ENCODE data around the gene HSPA4.
"Not testable (repeated sequence)": the region's sequence is repeated elsewhere in the genome, so short reads cannot be mapped to it uniquely, and the experiment has no call there.

The HSPA4 gene

GRCh38 chr5:133117912-133118445, 66.2 kb downstream of the HSPA4 start:
- Histone ChIP-seq H3K4me3 (no peak overlapping the region), H3K27ac (peak overlapping the region in 2 of 21 experiments; percentile 28 to 61)

- Histone ChIP-seq H3K27ac (peak overlapping the region in 6 of 21 experiments; percentile 2 to 61 (median 24)), H3K4me3 (no peak overlapping the region)
Measured at GRCh38 chr5:133118741-133119140, 66.9 kb downstream of the HSPA4 start.

GRCh38 chr5:133119233-133119711, 67.5 kb downstream of the HSPA4 start:
- Histone ChIP-seq H3K4me3 (no peak overlapping the region), H3K27ac (peak overlapping the region in 5 of 21 experiments; percentile 5 to 61 (median 34))

GRCh38 chr5:133120156-133120750, 68.4 kb downstream of the HSPA4 start:
- H3K27ac ChIP-seq: peak overlapping the region in 2 of 21 experiments; percentile 10 to 34

GRCh38 chr5:133121080-133121479, 69.3 kb downstream of the HSPA4 start:
- Histone ChIP-seq H3K4me3 (no peak overlapping the region), H3K27ac (no peak overlapping the region)

More at GRCh38 chr5:133120156-133120750, 68.4 kb downstream of the HSPA4 start:
- no peak overlapping the region for H3K4me3 ChIP-seq

- Histone ChIP-seq H3K27ac (peak overlapping the region in 1 of 21 experiments; percentile 21), H3K4me3 (no peak overlapping the region)
Measured at GRCh38 chr5:133121611-133122150, 69.9 kb downstream of the HSPA4 start.

GRCh38 chr5:133122711-133123110, 70.9 kb downstream of the HSPA4 start:
- H3K4me3 ChIP-seq: no peak overlapping the region
- no peak overlapping the region for H3K27ac ChIP-seq

- Histone ChIP-seq H3K27ac (no peak overlapping the region), H3K4me3 (no peak overlapping the region)
Measured at GRCh38 chr5:133123297-133123696, 71.5 kb downstream of the HSPA4 start.

- H3K27ac ChIP-seq: peak overlapping the region in 7 of 21 experiments; percentile 16 to 57 (median 31)
- H3K4me3 ChIP-seq: no peak overlapping the region
Measured at GRCh38 chr5:133124891-133125290, 73.1 kb downstream of the HSPA4 start.

- H3K27ac ChIP-seq: no peak overlapping the region
- H3K4me3 ChIP-seq: no peak overlapping the region
Measured at GRCh38 chr5:133128066-133128465, 76.3 kb downstream of the HSPA4 start.

- Histone ChIP-seq H3K27ac (no peak overlapping the region), H3K4me3 (no peak overlapping the region)
Measured at GRCh38 chr5:133129289-133129688, 77.5 kb downstream of the HSPA4 start.

- Histone ChIP-seq H3K27ac (no peak overlapping the region), H3K4me3 (no peak overlapping the region)
Measured at GRCh38 chr5:133129950-133130349, 78.1 kb downstream of the HSPA4 start.

- Histone ChIP-seq H3K27ac (no peak overlapping the region), H3K4me3 (no peak overlapping the region)
Measured at GRCh38 chr5:133130387-133131118, 78.7 kb downstream of the HSPA4 start.

- no peak overlapping the region for H3K27ac ChIP-seq
- no peak overlapping the region for H3K4me3 ChIP-seq
Measured at GRCh38 chr5:133132717-133133116, 80.9 kb downstream of the HSPA4 start.

- H3K4me3 ChIP-seq, H3K27ac ChIP-seq: not testable (repeated sequence)
Measured at GRCh38 chr5:133133241-133133640, 81.4 kb downstream of the HSPA4 start.

- not testable (repeated sequence) for H3K27ac ChIP-seq, H3K4me3 ChIP-seq
Measured at GRCh38 chr5:133136890-133137289, 85.1 kb downstream of the HSPA4 start.

- no peak overlapping the region for H3K4me3 ChIP-seq
- no peak overlapping the region for H3K27ac ChIP-seq
Measured at GRCh38 chr5:133140311-133140710, 88.5 kb downstream of the HSPA4 start.

- H3K4me3 ChIP-seq: no peak overlapping the region
- no peak overlapping the region for H3K27ac ChIP-seq
Measured at GRCh38 chr5:133141746-133142145, 89.9 kb downstream of the HSPA4 start.

- H3K27ac ChIP-seq: no peak overlapping the region
- no peak overlapping the region for H3K4me3 ChIP-seq
Measured at GRCh38 chr5:133142782-133143181, 91.0 kb downstream of the HSPA4 start.

GRCh38 chr5:133144245-133144981, 92.6 kb downstream of the HSPA4 start:
- Histone ChIP-seq H3K4me3 (no peak overlapping the region), H3K27ac (no peak overlapping the region)
